PC-9 (cell line): Measurements from ENCODE around the gene IL12RB1.

Source experiments
- EZH2 ChIP-seq: fragments of 200-600 bp; sonication (generic); IDR thresholded peaks from 2 replicates; pipeline ENCODE4 v1.8.0; 2017; ENCODE audit warnings: antibody characterized with exemption, low read depth
- TF ChIP-seq, protein P1 (sequence below): fragments of 200-600 bp; sonication (generic); conservative IDR thresholded peaks from 2 replicates; pipeline ENCODE4 v1.6.1; 2017; ENCODE audit warnings: mixed run types, antibody characterized with exemption, mild to moderate bottlenecking, moderate library complexity

DNA sequence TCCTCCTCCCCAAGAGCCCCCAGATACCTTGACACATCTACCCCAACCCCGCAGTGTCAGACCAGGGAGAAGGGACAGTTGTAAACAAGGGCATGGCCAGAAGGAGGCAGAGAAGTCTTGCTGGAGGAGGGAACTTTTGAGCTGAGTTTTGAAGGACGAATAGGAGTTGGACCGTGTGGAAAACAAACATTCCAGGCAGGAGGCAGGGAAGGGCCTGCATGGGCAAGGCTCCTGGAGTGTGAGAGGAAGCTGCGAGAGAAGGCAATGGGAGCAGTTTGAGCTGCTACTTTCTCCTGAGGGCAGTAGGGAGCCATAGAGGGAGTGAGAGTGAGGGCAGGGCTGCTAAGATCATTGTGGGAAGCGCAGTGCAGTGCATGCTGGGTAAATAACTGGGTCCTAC lies 23.3 kb downstream of the IL12RB1 start:
- TF ChIP-seq, protein P1, sequence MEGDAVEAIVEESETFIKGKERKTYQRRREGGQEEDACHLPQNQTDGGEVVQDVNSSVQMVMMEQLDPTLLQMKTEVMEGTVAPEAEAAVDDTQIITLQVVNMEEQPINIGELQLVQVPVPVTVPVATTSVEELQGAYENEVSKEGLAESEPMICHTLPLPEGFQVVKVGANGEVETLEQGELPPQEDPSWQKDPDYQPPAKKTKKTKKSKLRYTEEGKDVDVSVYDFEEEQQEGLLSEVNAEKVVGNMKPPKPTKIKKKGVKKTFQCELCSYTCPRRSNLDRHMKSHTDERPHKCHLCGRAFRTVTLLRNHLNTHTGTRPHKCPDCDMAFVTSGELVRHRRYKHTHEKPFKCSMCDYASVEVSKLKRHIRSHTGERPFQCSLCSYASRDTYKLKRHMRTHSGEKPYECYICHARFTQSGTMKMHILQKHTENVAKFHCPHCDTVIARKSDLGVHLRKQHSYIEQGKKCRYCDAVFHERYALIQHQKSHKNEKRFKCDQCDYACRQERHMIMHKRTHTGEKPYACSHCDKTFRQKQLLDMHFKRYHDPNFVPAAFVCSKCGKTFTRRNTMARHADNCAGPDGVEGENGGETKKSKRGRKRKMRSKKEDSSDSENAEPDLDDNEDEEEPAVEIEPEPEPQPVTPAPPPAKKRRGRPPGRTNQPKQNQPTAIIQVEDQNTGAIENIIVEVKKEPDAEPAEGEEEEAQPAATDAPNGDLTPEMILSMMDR: no peak
- no peak for TF ChIP-seq EZH2
